ENCODE results near the gene BCKDK.

GRCh38 chr16:31130899-31131298 is 22.7 kb downstream of the BCKDK start:
- TF ChIP-seq CTCF (IDR thresholded peaks at IDR 0.05) (no peak), POLR2A (IDR thresholded peaks at IDR 0.05) (no peak)
